Measurements from ENCODE around the gene ATP12A. TPM values are rescaled to one million over a fixed set of nuclear protein-coding genes. Genes with fewer than 3 reads are reported as not detected.
"Not testable (repeated sequence)": the region's sequence is repeated elsewhere in the genome, so short reads cannot be mapped to it uniquely, and the experiment has no call there.

ATP12A gene
- total RNA-seq, 1 donor from 2014 or later = not detected

DNA sequence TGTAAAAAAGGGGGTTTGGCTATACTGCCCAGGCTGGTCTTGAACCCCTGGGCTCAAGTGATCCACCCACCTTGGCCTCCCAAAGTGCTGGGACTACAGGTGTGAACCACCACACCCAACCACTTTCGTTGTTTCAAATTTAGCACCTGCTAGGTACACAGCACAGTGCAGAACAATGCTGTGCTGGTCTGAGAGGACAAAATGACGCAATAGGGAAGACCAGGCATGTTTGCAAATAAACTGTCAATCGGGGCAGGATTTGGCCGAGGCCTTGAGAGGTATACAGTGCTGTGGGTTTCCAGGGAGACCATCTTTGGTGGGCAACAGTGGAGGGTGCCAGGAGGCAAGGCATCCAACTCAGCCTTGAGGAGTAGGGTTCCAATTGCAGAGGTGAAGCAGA lies 37.0 kb downstream of the ATP12A start:
- intact Hi-C loops (cut with DNase I) = no loop called here
- DNase-seq (no peak), ATAC-seq (ENCODE audit: poor library complexity) (no peak)

DNA sequence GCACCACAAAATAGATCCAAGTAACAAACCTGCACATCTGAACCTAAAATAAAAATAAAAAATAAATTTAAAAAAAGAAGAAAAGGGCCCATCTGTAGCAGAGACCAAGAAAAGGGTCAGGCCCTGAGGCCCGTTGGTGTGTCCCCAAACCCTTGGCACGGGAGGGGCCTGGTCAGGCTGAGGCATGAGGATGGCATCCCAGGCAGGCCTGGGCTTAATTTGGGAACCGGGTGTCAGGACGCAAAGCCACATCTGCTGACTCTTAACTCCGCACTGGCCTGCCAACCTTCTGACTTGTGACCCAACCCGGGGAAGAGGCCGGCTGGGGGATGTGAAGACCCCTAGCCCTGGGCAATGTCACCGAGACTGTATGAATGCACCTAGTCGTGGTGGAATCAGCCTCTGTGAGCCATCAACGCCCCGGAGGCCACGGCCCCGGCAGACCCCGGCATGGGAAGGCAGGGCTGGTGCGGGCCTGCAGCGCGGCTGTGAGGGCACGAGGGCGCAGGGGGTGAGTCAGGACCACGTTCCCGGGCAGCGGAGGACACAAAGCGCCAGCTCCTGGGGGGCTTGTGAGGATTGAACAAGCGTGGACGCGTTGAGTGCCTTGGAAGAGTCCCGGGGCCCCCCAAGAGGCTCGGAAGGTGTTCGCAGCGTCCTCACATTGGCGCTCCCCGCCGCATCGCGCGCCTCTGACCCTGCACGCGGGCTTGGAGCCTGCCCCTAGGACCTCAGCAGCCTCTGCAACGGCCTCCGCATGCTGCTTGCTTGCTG lies 38.2 kb downstream of the ATP12A start:
- no peak for DNase-seq
- intact Hi-C loops (cut with DNase I) = no loop called here
- no peak for ATAC-seq (ENCODE audit: poor library complexity)

- DNase-seq = no peak
- intact Hi-C loops (cut with DNase I) = no loop called here
- no peak for ATAC-seq (ENCODE audit: poor library complexity)
Measured at GRCh38 chr13:24719139-24719538, 38.9 kb downstream of the ATP12A start.

DNA sequence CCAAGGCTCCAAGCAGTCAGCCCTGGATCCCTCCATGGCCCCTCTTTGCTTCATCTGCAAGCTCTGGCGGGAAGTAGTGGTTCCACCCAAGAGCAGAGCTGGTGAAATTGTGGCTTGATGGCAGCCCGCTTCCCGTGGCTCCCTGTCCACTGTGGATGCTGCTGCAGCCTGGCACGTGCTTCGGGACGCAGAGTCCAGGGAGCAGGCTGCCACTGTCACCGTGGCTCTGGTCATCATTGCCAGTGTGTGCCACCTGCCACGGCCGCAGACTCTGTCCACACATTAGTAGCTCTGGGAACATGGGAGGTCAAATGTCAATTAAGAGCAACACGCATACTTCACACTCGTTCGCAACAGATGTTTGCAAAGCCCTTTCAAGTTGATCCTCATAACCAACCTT lies 43.0 kb downstream of the ATP12A start:
- no peak for DNase-seq
- intact Hi-C loops (cut with DNase I) = no loop called here
- ATAC-seq (ENCODE audit: poor library complexity) = no peak

- no peak for ATAC-seq (ENCODE audit: poor library complexity)
- DNase-seq = no peak
- intact Hi-C loops (cut with DNase I) = loop anchor here (5.0 kb wide), 1 partner anchor 32 kb away; no protein-coding TSS in a partner anchor
Measured at GRCh38 chr13:24724714-24725113, 44.5 kb downstream of the ATP12A start.

DNA sequence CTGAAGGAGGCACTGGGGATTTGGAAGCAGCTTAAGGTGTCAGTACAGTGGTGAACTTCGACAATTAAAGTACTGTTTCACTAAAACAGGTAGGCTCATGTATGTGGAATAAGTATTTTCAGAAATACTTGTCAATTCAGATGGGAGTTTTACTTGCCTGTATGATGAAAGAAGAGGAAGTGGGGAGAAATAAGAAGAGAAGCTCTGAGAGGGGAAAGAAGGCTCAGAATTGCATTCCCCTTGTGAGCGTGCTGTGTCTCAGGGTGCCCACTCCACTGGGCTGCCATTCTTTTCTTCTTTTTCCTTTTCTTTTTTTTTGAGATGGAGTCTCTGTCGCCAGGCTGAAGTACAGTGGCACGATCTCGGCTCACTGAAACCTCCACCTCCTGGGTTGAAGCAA lies 45.2 kb downstream of the ATP12A start:
- no peak for DNase-seq
- intact Hi-C loops (cut with DNase I) = loop anchor here (5.0 kb wide), 1 partner anchor 33 kb away; no protein-coding TSS in a partner anchor
- no peak for ATAC-seq (ENCODE audit: poor library complexity)

GRCh38 chr13:24727731-24728601 lies 47.8 kb downstream of the ATP12A start:
- intact Hi-C loops (cut with DNase I) = loop anchor here (5.0 kb wide), 1 partner anchor 36 kb away; no protein-coding TSS in a partner anchor
- ATAC-seq (ENCODE audit: poor library complexity) = peak; percentile 93
- peak; percentile 64 for DNase-seq

DNA sequence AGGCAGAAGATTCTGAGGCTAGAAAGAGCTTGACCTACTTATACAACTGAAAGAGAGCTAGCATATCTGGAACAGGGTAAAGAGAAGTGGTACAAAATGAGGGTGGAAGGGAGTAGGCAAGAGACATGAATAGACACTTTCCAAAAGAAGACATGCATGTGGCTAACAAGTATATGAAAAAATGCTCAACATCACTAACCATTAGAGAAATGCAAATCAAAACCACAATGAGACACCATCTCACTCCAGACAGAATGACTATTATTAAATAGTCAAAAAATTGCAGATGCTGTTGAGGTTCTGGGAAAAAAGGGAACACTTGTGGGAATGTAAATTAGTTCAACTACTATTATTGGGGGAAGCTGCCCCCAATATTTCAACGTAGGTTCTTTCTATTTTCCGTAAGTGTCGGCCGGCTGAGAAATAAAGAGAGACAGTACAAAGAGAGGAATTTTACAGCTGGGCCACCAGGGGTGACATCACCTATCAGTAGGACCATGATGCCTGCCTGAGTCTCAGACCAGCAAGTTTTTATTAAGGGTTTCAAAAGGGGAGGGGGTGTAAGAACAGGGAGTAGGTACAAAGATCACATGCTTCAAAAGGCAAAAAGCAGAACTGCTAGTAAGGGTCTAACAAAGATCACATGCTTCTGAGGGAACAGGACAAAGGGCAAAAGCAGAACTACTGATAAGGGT lies 50.8 kb downstream of the ATP12A start:
- DNase-seq; ATAC-seq (ENCODE audit: poor library complexity); intact Hi-C loops (cut with DNase I): not testable (repeated sequence)

GRCh38 chr13:24734950-24735349 lies 54.7 kb downstream of the ATP12A start:
- intact Hi-C loops (cut with DNase I) = no loop called here
- DNase-seq = no peak
- ATAC-seq (ENCODE audit: poor library complexity) = no peak

DNA sequence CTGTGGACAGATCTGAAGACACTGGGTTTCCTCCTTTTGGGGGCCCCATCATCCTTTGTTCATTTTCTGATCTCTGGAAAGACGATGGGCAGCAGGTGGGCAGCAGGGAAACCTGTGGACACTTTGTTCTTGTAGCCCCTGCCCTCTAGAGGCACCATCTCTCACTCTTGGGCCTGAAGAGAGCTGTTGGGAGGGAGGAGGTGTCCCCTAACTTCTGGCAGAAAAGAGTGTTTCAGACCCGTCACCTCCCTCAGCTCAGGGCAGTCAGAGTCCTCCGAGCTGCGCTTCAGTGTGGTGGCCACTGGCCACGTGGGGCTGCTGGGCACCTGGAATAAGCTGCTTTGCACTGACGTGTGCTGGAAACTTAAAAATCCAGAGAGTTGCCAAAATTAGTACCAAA lies 56.8 kb downstream of the ATP12A start:
- ATAC-seq (ENCODE audit: poor library complexity) = no peak
- DNase-seq = no peak
- intact Hi-C loops (cut with DNase I) = no loop called here

DNA sequence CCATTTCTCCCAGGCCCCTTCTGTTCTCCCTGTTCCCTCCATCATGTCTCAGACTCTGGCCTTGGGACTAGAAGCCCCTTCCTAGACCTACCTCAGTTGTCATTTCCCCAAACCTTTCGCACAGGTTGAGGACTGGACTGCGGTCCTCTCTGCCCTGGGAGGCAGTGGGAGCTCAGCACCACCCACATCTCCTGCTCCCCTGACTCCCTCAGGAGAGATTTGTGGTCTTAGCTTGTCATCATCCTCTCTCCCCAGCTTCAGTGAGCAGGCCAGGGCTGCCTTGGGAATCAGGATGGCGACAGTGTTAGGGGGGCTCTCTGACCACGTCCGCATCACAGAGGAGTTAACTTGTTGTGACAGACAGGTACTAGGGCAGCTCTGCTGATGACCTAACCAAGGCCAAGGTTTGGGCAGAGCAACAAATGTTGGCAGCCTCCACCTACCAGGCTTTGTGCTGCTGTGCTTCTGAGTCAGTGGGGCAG lies 58.2 kb downstream of the ATP12A start:
- intact Hi-C loops (cut with DNase I) = no loop called here
- no peak for DNase-seq
- ATAC-seq (ENCODE audit: poor library complexity) = no peak

- DNase-seq (no peak), ATAC-seq (ENCODE audit: poor library complexity) (no peak)
- intact Hi-C loops (cut with DNase I) = no loop called here
Measured at GRCh38 chr13:24740014-24740890, 60.0 kb downstream of the ATP12A start.

DNA sequence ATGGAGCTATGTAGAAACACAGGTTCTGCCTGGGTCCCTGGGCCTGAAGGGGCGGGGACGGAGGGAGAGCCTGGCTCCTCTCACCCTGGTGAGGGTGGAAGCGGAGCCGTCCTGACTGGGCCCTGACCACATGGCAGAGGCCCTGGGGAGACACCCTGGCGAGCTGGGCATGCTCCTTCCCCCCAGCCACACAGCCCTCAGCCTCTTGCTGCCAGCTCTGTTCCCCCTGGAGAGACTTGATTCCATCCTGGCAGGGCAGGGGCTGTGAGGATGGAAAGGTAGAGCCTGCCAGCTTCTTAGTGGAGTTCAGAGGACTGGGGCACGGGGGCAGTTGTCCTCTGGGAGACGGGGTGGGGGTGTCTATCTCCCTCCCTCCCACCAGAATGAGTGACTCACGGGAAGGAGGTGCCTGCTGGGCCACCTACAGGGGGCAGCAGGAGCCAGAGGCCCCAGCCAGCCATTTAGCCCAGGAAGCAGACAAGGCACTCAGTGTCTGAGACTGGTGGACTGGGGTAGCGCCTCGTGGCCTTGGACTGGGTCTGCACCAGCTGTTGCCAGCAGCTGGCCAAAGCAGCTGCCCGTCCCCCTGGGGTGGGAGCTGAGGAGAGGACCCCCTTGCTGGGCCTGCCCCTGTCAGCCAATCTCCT lies 60.9 kb downstream of the ATP12A start:
- intact Hi-C loops (cut with DNase I) = no loop called here
- ATAC-seq (ENCODE audit: poor library complexity) (peak; percentile 25), DNase-seq (no peak)

GRCh38 chr13:24741791-24742190 lies 61.6 kb downstream of the ATP12A start:
- intact Hi-C loops (cut with DNase I) = no loop called here
- ATAC-seq (ENCODE audit: poor library complexity) (no peak), DNase-seq (no peak)

DNA sequence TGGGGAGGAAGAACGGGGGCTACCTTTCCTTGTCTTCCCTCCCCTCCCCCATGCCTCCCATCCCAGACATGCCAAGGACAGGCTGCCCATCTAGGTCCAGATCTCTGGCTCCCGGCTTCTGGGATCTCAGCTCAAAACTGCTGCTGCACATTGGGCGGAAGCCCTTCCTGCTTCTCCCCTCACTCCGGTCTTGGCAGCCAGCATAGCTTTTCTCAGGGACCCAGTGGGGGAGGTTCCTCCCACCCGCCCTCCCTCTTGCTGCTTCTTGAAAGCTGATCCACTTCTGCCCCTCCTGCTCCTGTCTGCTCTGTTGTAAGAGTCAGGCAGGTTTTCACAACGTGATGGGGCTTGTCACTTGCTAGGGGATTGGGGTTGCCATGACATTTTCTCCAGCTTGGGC lies 62.1 kb downstream of the ATP12A start:
- intact Hi-C loops (cut with DNase I) = no loop called here
- ATAC-seq (ENCODE audit: poor library complexity) (no peak), DNase-seq (no peak)

GRCh38 chr13:24742977-24743376 lies 62.8 kb downstream of the ATP12A start:
- ATAC-seq (ENCODE audit: poor library complexity) = no peak
- DNase-seq = no peak
- intact Hi-C loops (cut with DNase I) = no loop called here

- DNase-seq = no peak
- ATAC-seq (ENCODE audit: poor library complexity) = no peak
- intact Hi-C loops (cut with DNase I) = no loop called here
Measured at GRCh38 chr13:24744247-24744646, 64.0 kb downstream of the ATP12A start.

- DNase-seq = no peak
- no peak for ATAC-seq (ENCODE audit: poor library complexity)
- intact Hi-C loops (cut with DNase I) = no loop called here
Measured at GRCh38 chr13:24745516-24745860, 65.3 kb downstream of the ATP12A start.
